Natural killer cell treated with Interleukin-12 subunit alpha and Interleukin-12 subunit beta and Interleukin-15 and Interleukin-18, amount 100 ng/mL, for 72 hours (primary cell): ENCODE data around the gene GPR37L1. TPM values are rescaled to one million over a fixed set of nuclear protein-coding genes. Genes with fewer than 3 reads are reported as not detected.

Experiments
- ATAC-seq, 2 donors: fragments of 150-1000 bp; cut with Tn5 transposase in 1 of 2; sonication (Bioruptor Pico), chemical (Tn5 transposase) in 1 of 2; 2 replicates each; pipeline ENCODE4 v1.10.0; 2021
- DNase-seq: peaks from one replicate; pipeline ENCODE4 v3.0.0; 2022; ENCODE audit warnings: low spot score
- H3K27ac Mint-ChIP-seq, 2 donors: 1 replicate in 1 of 2; 2 replicates in 1 of 2; pipeline ENCODE4 v1.8.0; 2022; ENCODE audit warnings: mixed read lengths in 2 of 2, mild to moderate bottlenecking in 1 of 2, moderate library complexity in 1 of 2
- H3K27me3 Mint-ChIP-seq, 2 donors: 1 replicate in 1 of 2; 2 replicates in 1 of 2; pipeline ENCODE4 v1.8.0; 2022; ENCODE audit warnings: mixed read lengths in 2 of 2
- H3K36me3 Mint-ChIP-seq: one replicate; pipeline ENCODE4 v1.8.0; 2022; ENCODE audit warnings: mixed read lengths
- H3K4me1 Mint-ChIP-seq, 2 donors: 1 replicate in 1 of 2; 2 replicates in 1 of 2; pipeline ENCODE4 v1.8.0; 2022; ENCODE audit warnings: low read depth in 2 of 2, mixed read lengths in 2 of 2, mild to moderate bottlenecking in 1 of 2
- H3K4me3 Mint-ChIP-seq: one replicate; pipeline ENCODE4 v1.8.0; 2022; ENCODE audit warnings: mixed read lengths
- H3K9me3 Mint-ChIP-seq: 2 replicates; pipeline ENCODE4 v1.8.0; 2022; ENCODE audit warnings: mixed read lengths
- total RNA-seq, 2 donors: library from RNA; stranded (reverse); gene quantifications; one replicate each; pipeline ENCODE4 v1.2.3, GENCODE V29; 2022

GPR37L1 gene, protein sequence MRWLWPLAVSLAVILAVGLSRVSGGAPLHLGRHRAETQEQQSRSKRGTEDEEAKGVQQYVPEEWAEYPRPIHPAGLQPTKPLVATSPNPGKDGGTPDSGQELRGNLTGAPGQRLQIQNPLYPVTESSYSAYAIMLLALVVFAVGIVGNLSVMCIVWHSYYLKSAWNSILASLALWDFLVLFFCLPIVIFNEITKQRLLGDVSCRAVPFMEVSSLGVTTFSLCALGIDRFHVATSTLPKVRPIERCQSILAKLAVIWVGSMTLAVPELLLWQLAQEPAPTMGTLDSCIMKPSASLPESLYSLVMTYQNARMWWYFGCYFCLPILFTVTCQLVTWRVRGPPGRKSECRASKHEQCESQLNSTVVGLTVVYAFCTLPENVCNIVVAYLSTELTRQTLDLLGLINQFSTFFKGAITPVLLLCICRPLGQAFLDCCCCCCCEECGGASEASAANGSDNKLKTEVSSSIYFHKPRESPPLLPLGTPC
- total RNA-seq, result not detected

DNA sequence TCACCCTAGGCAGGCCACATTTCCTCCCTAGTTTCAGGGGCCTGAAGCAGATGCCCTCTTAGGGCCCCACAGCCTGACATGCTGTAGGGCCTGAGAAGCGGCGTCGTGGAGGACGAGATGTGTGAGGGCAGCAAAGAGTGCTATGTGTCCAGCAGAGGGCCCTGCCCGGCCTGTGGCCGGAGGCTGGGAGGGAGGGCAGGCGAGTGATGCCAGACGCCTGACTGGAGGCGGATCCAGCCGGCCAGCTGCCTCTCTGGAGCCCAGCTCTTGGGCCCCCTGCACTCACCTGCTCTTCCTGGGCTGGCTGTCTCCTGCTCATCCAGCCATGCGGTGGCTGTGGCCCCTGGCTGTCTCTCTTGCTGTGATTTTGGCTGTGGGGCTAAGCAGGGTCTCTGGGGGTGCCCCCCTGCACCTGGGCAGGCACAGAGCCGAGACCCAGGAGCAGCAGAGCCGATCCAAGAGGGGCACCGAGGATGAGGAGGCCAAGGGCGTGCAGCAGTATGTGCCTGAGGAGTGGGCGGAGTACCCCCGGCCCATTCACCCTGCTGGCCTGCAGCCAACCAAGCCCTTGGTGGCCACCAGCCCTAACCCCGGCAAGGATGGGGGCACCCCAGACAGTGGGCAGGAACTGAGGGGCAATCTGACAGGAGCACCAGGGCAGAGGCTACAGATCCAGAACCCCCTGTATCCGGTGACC, at the start of gene GPR37L1:
TSS of gene GPR37L1 (plus strand) at position 279 of the 697 bp plus-strand sequence. CDS start at position 326, 47 bp downstream.
- no peak within 1 kb of the TSS for H3K27ac Mint-ChIP-seq
- no peaks in the 10 kb centered on the region for H3K36me3 Mint-ChIP-seq
- H3K4me3 Mint-ChIP-seq, result no peak within 1 kb of the TSS
- H3K4me1 Mint-ChIP-seq, result no peaks in the 10 kb centered on the region
- H3K9me3 Mint-ChIP-seq, result no peaks in the 10 kb centered on the region
- no peak for DNase-seq
- ATAC-seq, result peak in 1 of 2 donors; percentile 8
- H3K27me3 Mint-ChIP-seq, result peaks cover 10 to 13% of the 10 kb centered on the region in 2 donors

DNA sequence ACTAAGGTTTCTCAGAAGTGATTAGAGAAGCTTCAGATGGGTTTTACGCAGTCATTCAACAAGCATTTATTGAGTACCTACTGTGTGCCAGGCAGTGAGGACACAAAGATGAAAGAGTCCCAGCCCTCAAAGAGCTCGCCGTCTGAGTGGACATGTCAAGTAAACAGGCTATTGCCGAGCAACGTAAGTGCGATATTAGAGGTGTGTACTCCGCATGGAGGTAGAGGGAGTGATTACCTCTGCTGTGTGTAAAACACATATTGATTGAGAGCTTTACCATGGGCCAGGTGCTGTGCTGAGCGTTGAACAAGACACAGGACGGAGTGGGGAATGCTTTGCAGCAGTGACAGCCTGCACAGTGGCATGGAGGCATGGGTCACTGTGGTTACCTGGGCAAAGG, 49.5 kb upstream of the GPR37L1 start:
- Mint-ChIP-seq H3K4me1 (no peaks in the 10 kb centered on the region), H3K4me3 (no peak overlapping the region), H3K36me3 (no peaks in the 10 kb centered on the region), H3K27me3 (no peaks in the 10 kb centered on the region), H3K9me3 (no peaks in the 10 kb centered on the region), H3K27ac (no peak overlapping the region)
- ATAC-seq, result no peak
- DNase-seq, result no peak

DNA sequence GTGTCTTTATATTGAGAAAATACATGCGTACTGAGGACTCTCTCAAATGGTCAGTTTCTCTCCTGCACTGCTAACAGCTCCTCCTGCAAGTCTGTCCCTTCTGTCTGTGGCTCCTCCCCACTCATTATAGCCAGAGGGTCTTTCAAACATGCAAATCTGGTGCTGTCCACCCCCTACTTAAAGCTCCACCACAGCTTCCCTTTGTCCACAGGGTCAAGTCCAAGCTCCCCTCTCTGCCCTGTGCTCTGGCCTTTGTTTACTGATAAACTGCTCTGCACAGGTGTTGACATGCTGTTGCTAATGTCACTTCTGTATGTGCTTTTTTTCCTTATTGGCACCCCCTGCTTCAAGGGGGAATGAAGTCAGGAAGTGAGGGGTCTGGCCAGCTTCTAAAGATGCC, 47.7 kb upstream of the GPR37L1 start:
- H3K9me3 Mint-ChIP-seq, result no peaks in the 10 kb centered on the region
- no peaks in the 10 kb centered on the region for H3K4me1 Mint-ChIP-seq
- DNase-seq, result no peak
- H3K27ac Mint-ChIP-seq, result peak overlapping the region in 1 of 2 donors; percentile 18
- no peaks in the 10 kb centered on the region for H3K27me3 Mint-ChIP-seq
- no peaks in the 10 kb centered on the region for H3K36me3 Mint-ChIP-seq
- ATAC-seq, result no peak
- no peak overlapping the region for H3K4me3 Mint-ChIP-seq

DNA sequence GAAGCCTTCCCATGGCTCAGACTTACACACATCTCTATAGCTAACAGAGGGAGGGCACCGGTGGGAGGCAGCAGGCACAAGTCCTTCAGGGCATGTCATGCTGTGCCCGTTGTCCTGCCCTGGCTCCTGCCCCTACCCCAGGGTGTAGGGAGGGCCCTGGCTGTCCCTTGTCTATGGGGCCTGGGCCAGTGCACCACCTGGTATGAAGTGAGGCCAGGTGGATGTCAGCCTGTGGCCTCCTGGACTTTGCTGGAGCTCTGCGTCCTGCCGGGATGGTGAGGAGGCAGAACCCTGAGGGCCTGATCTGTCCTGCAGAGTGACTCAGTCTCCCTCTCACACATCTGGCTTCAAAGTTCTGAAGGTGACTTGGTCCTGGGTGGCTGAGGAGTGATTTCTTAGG, 47.3 kb upstream of the GPR37L1 start:
- DNase-seq (no peak), ATAC-seq (peak; percentile 15 to 50)
- Mint-ChIP-seq H3K4me1 (no peaks in the 10 kb centered on the region), H3K27me3 (no peaks in the 10 kb centered on the region), H3K36me3 (no peaks in the 10 kb centered on the region), H3K9me3 (no peaks in the 10 kb centered on the region), H3K4me3 (no peak overlapping the region), H3K27ac (peak overlapping the region in 1 of 2 donors; percentile 18)

DNA sequence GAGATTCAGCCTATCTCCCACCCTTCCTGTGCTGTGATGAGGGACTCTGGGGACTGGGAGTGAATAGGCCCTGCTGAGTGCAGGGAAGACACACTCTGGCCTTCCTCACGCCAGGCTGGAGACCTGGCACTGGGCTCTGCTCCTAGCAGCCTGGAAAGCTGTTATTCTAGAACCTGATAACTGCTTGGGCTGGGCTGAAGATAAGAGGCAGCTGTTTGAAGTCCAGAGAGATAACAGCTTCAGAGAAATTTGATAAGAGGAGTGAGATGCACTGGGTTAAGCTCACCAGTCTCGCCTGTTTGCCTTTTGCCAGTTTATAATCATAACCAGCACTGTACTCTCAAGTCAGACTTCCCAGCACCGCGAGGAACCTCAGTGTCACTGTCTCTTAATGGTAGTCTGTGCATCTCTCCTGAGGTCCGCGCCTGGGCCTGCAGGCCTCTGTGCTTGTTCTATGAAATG, 46.6 kb upstream of the GPR37L1 start:
- Mint-ChIP-seq H3K27ac (no peak overlapping the region), H3K27me3 (no peaks in the 10 kb centered on the region)

DNA sequence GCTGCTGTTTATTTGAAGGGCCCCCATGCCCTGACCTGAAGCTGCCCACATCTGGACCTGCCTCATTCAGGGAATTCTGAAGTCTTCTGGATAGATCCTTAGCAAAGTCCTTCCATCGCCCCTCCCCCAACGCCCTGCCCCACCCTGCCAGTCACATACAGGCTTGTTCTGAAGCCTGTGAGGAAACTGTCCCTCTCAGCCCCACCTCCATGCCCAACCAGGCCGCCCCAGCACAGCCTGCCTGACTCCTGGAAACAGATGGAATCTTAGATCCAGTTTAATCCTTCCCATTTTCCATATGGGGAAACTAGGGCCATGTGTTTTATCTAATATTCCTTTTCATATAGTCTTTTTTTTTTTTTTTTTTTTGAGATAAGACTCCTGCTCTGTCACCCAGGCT, 44.5 kb upstream of the GPR37L1 start:
- H3K9me3 Mint-ChIP-seq, result no peaks in the 10 kb centered on the region
- no peak overlapping the region for H3K27ac Mint-ChIP-seq
- no peak for DNase-seq
- ATAC-seq, result no peak
- H3K4me1 Mint-ChIP-seq, result no peaks in the 10 kb centered on the region
- H3K27me3 Mint-ChIP-seq, result no peaks in the 10 kb centered on the region
- no peak overlapping the region for H3K4me3 Mint-ChIP-seq
- no peaks in the 10 kb centered on the region for H3K36me3 Mint-ChIP-seq

More for the DNA sequence above, 46.6 kb upstream of the GPR37L1 start:
- peak in 1 of 2 donors; percentile 65 for ATAC-seq
- Mint-ChIP-seq H3K36me3 (no peaks in the 10 kb centered on the region), H3K4me3 (no peak overlapping the region), H3K9me3 (no peaks in the 10 kb centered on the region), H3K4me1 (no peaks in the 10 kb centered on the region)
- no peak for DNase-seq

DNA sequence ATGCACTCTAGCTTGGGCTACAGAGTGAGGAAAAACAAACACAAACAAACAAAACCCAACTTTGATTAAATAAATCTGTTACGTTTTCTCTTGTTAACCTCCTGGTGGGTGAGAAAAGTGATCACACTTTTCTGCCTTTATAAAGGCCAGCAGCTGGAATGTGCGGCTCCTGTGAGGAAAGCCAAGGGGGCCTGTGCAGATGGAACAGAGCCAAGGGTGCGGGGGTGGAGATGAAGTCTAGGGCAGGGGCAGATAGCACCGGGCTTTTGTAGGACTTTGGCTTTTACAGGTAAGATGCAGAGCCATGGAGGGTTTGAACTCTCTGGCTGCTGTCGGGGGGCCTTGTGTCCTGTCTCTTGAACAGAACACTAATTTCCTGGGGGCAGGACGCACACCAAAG, 40.7 kb upstream of the GPR37L1 start:
- Mint-ChIP-seq H3K36me3 (no peaks in the 10 kb centered on the region), H3K4me3 (no peak overlapping the region), H3K4me1 (no peaks in the 10 kb centered on the region), H3K27ac (no peak overlapping the region), H3K9me3 (no peaks in the 10 kb centered on the region), H3K27me3 (peaks cover 2 to 7% of the 10 kb centered on the region in 2 donors)
- no peak for ATAC-seq
- no peak for DNase-seq

DNA sequence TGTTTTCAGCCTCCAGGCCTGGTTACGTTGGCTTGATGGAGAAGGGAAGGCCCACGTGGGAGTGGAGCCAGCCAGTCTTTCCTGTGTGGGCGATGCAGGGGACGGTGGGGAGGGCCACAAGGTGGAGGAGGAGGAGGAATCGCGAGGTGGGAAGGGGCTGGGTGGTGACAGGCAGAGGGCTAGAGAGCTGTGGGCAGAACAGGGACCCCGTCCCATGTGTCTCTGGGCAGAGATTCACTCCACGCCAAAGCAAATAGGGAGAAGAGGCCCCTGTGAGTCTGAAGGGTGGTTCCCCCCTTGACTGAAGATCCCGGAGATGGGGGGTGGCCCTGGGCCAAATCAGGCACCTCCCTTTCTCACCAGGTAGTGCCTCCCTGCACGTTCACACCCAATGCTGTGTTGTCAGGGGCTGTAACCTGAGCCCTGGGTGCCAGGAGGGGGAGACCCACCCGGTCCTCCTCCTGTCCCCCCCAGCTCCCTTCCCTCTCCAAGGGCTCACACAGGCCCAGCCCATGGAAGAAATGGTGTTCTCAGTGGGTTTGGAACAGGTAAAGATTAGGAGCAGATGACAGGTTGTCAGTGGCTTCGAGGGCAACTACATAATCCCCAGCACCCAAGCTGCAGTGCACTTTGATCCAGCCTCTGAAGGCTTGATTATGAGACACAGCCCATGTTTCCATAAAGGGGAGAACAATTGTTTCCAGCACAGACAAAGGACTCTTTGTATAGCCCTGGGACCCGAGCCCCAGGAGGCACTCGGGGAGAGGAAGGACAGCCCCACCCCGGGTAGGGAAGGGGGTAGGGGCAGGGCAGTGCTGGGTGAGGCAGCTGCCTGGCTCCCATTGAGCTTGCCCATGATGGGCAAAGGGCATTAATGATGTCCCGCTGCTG, 37.7 kb upstream of the GPR37L1 start:
- Mint-ChIP-seq H3K27me3 (peaks cover 6 to 15% of the 10 kb centered on the region in 2 donors), H3K4me3 (no peak overlapping the region), H3K9me3 (no peaks in the 10 kb centered on the region), H3K4me1 (no peaks in the 10 kb centered on the region), H3K36me3 (no peaks in the 10 kb centered on the region), H3K27ac (no peak overlapping the region)
- no peak for DNase-seq
- peak in 1 of 2 donors; percentile 12 for ATAC-seq

DNA sequence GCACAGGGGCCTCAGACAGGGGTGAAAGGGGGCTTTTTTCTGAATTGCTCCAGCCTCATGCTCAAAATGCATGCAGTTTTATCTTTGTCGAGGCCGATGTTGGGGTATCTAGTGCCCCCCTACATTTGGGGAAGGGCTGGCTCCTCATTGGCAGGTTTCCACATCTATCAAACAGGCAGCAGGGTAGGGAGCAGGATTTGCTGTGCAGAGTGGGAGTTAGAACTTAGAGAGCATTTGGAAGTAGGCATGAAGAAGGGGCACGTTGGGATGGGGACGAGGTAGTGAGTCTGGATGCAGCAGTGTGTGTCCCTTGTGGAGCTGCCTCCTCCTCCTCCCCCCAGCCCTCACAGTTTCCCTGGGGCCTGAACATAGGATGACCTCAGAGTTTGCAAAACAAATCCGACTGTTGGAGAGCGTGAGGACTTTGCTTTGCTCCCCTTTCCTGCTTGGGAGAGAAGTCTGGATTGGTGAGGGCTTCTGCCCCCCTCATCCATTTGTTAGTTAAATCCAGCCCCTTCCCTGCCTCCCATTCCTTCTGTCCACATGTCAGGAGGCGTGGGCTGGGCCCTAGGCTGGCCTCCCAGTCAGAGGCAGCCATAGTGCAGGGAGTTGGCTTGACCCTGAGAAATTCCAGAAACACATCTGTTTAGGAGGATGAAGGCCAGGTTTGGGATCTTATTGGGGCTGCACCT, 36.9 kb upstream of the GPR37L1 start:
- no peaks in the 10 kb centered on the region for H3K4me1 Mint-ChIP-seq
- no peaks in the 10 kb centered on the region for H3K9me3 Mint-ChIP-seq

DNA sequence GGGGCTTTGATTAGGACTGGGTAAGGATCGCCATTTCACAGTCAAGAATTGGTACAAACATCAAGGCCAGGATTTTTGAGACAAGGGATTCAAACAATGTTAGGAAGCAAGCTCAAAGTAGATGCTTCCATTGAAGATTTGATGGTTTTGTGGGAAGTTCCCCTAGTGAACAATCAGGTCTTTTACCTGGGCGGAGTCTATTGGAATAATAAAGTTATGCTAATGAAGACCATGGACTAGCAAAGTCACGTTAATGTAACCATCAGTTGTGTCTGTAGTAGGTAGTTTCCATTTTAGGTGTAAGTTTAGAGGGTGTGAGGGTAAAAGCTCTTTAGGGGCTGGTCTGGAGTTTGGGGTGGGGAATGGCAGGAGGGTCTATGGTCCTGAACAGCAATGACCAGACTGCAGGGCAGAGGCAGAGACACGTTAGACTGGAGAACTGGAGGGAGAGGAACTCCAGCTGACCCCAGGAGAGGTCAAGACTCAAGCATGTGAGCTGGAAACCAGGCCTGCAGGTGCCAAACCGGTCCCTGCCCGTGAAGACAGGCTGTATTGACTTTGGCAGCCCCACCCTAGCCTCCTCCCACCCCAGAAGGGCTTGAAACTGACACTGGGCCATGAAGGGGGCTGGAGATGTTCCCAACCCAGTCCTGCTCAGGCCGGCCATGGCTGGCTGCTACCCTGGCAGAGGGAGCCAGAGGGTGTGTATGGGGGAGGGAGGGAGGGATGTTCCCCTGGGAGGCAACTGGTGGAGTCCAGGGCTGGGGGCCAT, 36.0 kb upstream of the GPR37L1 start:
- peak in 1 of 2 donors; percentile 41 for ATAC-seq
- no peak overlapping the region for H3K4me3 Mint-ChIP-seq
- H3K4me1 Mint-ChIP-seq, result no peaks in the 10 kb centered on the region
- H3K36me3 Mint-ChIP-seq, result no peaks in the 10 kb centered on the region
- H3K9me3 Mint-ChIP-seq, result no peaks in the 10 kb centered on the region
- H3K27me3 Mint-ChIP-seq, result peaks cover 16 to 25% of the 10 kb centered on the region in 2 donors
- no peak for DNase-seq
- no peak overlapping the region for H3K27ac Mint-ChIP-seq

More for the DNA sequence above, 36.9 kb upstream of the GPR37L1 start:
- Mint-ChIP-seq H3K27ac (no peak overlapping the region), H3K36me3 (no peaks in the 10 kb centered on the region), H3K4me3 (no peak overlapping the region), H3K27me3 (peaks cover 7 to 16% of the 10 kb centered on the region in 2 donors)
- DNase-seq, result no peak
- no peak for ATAC-seq

DNA sequence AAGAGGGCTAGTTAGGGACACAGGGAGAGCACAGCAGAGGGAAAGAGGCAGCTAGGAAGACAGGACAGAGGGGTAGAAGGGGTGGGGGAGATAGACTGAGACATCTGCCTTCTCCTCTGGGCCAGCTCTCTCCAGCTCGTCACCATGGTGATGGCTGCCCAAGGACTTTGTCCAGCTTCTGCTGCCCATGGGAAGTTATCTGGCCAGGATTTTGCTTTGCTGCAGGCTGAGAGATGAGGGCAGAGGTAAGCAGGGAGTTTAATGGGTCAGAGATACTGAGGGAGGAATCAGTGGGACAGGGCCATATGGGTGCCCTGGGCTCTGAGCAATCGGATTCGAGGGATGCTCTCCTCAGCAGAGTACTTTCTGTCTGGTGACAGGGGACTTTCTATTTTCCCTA, 34.5 kb upstream of the GPR37L1 start:
- Mint-ChIP-seq H3K27ac (no peak overlapping the region), H3K9me3 (no peaks in the 10 kb centered on the region), H3K27me3 (peaks cover 21 to 28% of the 10 kb centered on the region in 2 donors), H3K4me3 (no peak overlapping the region), H3K4me1 (no peaks in the 10 kb centered on the region), H3K36me3 (no peaks in the 10 kb centered on the region)
- no peak for ATAC-seq
- DNase-seq, result no peak

DNA sequence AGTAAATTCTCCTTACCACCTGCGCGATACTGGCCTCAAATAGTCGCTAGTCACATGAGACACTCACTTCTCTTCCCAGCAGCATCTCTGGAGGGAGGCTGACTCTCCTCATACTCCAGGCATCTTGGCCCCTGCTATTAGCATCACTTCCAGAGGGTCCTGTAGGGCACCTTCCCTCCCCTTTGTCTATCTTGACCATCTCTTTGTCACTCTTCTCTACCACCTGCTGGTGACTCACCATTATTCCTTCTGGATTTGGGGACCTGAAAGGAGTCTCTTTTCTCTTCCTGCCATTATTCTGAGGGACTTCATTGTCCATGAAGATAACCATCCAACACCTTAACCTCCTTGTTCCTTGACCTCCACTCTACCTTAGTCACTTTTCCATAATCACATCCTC, 31.7 kb upstream of the GPR37L1 start:
- no peak overlapping the region for H3K27ac Mint-ChIP-seq
- no peaks in the 10 kb centered on the region for H3K9me3 Mint-ChIP-seq
- ATAC-seq, result no peak
- H3K27me3 Mint-ChIP-seq, result peaks cover 22 to 28% of the 10 kb centered on the region in 2 donors
- no peak overlapping the region for H3K4me3 Mint-ChIP-seq
- no peaks in the 10 kb centered on the region for H3K36me3 Mint-ChIP-seq
- no peak for DNase-seq
- no peaks in the 10 kb centered on the region for H3K4me1 Mint-ChIP-seq
